Adrenal gland (tissue), 5 donors: ENCODE results near the gene PDHX.

ENCODE experiments used
- POLR2A ChIP-seq, 2 donors: fragments of 450-650 bp; IDR thresholded peaks; one replicate each; pipeline ENCODE4 v1.6.1; 2017; ENCODE audit warnings: antibody characterized with exemption in 2 of 2, mild to moderate bottlenecking in 2 of 2, moderate library complexity in 1 of 2
- TF ChIP-seq, protein P1 (sequence below), 6 experiments: fragments of 450-650 bp in 4 of 6; fragments of 200-600 bp in 2 of 6; sonication (generic) in 1 of 6; IDR thresholded peaks; 1 replicate in 5 of 6; 2 replicates in 1 of 6; pipeline versions ENCODE4 v1.5.1 to v1.8.0; 2016 to 2021; ENCODE audit warnings: antibody characterized with exemption in 6 of 6, mild to moderate bottlenecking in 2 of 6, moderate library complexity in 1 of 6
- donor health status: DM: no; HTN: no; CAD: no.

DNA sequence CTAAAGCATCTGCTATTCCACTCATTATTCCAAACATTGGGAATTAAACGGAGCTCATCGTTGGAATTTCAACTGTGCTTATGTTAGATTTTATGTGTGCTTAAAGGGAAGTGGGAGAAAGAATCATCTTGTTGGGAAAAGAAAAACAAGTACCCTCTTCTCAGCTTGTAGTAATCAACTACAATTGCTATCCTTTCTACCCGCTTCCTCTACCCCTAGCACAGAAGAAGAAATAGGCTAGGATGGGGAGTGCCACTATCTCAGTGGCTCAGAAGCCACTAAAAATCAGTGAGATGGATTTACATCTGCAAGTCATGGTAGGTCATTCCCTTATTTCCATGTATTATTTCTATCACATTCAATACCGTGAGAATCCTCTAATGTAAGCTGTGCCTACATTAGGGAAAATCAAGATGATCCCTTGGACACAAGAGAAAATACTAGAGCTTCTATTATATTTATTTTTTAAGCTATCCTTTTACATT is 124.7 kb downstream of the PDHX start:
- TF ChIP-seq, protein P1, sequence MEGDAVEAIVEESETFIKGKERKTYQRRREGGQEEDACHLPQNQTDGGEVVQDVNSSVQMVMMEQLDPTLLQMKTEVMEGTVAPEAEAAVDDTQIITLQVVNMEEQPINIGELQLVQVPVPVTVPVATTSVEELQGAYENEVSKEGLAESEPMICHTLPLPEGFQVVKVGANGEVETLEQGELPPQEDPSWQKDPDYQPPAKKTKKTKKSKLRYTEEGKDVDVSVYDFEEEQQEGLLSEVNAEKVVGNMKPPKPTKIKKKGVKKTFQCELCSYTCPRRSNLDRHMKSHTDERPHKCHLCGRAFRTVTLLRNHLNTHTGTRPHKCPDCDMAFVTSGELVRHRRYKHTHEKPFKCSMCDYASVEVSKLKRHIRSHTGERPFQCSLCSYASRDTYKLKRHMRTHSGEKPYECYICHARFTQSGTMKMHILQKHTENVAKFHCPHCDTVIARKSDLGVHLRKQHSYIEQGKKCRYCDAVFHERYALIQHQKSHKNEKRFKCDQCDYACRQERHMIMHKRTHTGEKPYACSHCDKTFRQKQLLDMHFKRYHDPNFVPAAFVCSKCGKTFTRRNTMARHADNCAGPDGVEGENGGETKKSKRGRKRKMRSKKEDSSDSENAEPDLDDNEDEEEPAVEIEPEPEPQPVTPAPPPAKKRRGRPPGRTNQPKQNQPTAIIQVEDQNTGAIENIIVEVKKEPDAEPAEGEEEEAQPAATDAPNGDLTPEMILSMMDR (IDR thresholded peaks at IDR 0.05): no peak
- no peak for TF ChIP-seq POLR2A (IDR thresholded peaks at IDR 0.05)
